Measurements from ENCODE around the gene PRKAR2A. TPM values are rescaled to one million over a fixed set of nuclear protein-coding genes. Genes with fewer than 3 reads are reported as not detected.
"Not testable (repeated sequence)": the region's sequence is repeated elsewhere in the genome, so short reads cannot be mapped to it uniquely, and the experiment has no call there.

PRKAR2A gene
- total RNA-seq, 1 donor from 2014 or later, result 26.6 TPM

DNA sequence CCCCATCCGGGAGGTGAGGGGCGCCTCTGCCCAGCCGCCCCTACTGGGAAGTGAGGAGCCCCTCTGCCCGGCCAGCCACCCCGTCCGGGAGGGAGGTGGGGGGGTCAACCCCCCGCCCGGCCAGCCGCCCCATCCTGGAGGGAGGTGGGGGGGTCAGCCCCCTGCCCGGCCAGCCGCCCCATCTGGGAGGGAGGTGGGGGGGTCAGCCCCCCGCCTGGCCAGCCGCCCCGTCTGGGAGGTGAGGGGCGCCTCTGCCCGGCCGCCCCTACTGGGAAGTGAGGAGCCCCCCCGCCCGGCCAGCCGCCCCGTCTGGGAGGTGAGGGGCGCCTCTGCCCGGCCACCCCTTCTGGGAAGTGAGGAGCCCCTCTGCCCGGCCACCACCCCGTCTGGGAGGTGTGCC lies 113.1 kb downstream of the PRKAR2A start:
- not testable (repeated sequence) for DNase-seq (ENCODE audit: low read depth in 2 of 2)

DNA sequence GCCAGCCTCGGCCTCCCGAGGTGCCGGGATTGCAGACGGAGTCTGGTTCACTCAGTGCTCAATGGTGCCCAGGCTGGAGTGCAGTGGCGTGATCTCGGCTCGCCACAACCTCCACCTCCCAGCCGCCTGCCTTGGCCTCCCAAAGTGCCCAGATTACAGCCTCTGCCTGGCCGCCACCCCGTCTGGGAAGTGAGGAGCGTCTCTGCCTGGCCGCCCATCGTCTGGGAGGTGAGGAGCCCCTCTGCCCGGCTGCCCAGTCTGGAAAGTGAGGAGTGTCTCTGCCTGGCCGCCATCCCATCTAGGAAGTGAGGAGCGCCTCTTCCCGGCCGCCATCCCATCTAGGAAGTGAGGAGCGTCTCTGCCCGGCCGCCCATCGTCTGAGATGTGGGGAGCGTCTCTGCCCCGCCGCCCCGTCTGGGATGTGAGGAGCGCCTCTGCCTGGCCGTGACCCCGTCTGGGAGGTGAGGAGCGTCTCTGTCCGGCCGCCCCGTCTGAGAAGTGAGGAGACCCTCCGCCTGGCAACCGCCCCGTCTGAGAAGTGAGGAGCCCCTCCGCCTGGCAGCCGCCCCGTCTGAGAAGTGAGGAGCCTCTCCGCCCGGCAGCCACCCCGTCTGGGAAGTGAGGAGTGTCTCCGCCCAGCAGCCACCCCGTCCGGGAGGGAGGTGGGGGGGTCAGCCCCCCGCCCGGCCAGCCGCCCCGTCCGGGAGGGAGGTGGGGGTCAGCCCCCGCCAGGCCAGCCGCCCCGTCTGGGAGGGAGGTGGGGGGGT lies 113.7 kb downstream of the PRKAR2A start:
- DNase-seq (ENCODE audit: low read depth in 2 of 2), result not testable (repeated sequence)

DNA sequence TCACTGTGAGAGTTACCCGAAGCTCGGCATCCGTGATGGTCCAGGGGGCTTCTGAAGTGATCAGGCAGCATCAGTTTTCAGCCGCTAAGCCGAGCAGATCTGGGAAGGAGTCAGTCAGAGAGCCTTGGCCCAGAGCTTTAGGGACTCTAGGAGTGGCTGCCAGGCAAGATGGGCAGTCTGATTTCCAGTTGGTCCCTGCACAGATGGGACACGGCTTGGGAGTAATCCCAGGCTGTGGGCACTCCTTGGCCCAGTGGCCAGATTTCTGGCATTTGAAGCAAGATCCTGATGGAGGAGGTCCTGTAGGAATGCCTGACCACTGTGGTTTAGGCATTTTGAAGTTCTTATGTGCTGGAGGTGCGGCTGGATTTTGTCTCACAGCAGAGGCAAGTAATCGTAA lies 120.2 kb downstream of the PRKAR2A start:
- no peak for DNase-seq (ENCODE audit: low read depth in 2 of 2)

DNA sequence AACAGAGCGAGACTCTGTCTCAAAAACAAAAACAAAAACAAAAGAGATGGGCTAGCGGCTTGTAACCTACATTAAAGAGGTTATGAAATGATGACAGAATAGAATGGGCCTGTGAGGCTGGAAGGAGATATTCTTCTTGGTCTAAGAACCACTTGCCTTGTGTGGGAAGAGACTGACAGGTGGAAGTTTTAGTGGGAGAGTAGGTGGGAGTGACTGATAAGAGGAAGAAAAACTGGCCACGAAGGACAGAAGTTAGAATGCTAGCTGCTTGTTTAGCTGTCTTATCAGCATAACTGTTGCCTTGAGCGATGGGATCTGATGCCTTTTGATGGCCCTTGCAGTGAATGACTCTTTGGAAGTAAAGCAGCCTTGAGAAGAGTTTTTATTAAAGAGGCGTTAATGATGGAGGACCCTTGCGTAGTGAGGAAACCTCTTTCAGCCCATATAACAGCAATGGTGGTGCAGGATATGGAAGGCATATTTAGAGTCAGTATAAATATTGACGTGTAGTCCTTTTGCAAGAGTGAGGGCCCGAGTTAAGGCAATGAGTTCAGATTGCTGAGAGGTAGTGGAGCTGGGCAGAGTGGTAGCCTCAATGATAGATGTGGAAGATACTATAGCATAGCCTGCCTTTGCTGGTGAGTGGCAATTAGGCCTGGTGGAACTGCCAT lies 122.4 kb downstream of the PRKAR2A start:
- not testable (repeated sequence) for DNase-seq (ENCODE audit: low read depth in 2 of 2)

DNA sequence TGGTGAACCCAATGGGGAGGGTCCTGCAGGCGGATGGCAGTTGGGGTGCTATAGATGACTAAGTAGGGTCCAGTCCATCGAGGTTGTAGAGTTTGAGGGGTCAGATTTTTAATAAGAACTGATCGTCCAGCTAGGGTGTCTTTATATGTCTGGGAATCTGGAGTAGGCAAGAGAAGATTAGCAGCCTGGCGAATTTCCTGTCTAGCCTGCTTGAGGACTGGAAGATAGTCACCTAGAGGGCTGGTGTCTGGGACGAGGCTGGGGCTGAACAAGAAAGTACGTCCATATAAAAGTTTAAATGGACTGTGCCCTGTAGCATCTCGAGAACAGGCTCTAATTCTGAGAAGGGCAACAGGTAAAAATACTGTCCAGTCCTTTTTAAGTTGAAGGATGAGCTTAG lies 123.9 kb downstream of the PRKAR2A start:
- DNase-seq (ENCODE audit: low read depth in 2 of 2), result no peak

DNA sequence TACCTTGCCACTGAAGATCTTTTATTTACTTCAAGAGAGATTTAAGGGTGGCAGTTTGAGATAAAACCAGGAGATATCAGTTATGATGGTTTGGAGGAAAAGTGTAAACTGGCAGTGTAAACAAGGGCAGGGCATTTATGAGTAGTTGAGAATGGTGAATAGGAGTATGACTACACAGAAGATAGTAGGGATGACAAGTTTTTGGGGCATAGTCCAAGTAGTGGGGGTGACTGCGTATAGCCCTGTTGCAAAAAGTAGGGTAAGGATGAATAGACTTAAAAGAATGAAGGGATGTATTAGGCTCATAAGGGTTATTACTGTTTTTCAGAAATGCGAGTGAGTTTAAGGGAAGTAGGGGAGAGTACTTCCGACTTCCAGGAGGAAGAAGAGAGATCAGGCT lies 124.4 kb downstream of the PRKAR2A start:
- not testable (repeated sequence) for DNase-seq (ENCODE audit: low read depth in 2 of 2)

DNA sequence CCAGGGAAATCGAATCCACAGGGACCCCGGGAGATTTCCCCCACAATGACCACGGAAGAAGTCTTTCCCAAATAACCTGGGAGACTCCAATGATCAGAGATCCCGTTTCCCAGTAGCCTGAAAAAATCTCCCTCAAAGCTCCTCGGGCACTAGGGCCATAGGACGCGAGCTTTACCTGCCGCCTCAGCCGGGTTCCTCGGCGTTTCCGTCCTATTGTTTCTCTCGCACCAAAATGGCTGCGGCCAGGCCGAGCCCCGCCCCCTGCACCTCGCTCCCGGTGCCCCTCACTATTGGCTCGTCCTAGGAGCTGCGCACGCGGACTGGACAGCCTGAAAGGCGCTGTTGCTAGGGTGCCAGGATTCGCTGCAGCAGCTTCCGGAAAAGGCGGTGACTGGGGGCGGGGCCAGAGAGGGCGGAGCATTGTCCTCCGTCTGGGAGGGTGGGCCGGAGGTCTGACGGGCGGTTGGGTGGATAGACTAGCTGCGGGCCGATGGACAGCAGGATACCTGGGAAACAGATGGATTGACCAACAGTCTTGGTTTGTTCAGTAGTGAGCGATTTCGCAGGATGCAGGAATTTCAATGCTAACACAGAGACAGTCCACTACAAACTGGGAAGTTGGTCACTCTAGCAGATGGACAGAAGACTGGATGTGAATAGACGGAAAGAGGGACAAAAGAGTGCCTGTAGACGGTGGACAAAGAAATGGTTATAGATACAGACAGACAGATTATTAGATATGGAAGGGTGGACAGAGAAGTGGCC lies 130.5 kb downstream of the PRKAR2A start, which contains the start of gene IP6K2:
Gene IP6K2 (minus strand): TSS at position 240 of the 765 bp plus-strand sequence. CDS start 21,930 bp downstream, outside the sequence.
- peak; percentile 98 to 99 for DNase-seq (ENCODE audit: low read depth in 2 of 2)

DNA sequence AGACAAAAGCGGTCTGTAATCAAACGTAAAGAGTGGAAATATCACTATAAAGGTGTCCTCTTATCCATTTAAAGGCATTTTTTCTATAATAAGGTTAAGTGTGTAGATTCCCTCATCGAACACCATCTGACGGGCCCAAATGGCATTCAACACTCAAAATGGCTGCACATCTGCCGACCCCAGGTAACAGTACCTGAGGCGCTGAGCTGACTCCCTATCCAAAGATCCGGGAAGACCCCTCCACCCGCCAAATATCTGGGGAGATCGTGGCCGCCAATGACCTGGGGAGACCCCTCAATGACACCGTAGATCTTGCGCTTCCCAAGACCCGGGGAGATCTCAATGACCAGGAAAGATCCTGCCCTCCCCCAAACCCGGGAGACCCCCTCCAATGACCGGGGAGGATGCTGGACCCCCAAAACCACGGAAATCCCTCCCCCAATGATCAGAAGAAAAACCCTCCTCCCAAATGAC lies 131.1 kb downstream of the PRKAR2A start:
- peak; percentile 25 to 45 for DNase-seq (ENCODE audit: low read depth in 2 of 2)

DNA sequence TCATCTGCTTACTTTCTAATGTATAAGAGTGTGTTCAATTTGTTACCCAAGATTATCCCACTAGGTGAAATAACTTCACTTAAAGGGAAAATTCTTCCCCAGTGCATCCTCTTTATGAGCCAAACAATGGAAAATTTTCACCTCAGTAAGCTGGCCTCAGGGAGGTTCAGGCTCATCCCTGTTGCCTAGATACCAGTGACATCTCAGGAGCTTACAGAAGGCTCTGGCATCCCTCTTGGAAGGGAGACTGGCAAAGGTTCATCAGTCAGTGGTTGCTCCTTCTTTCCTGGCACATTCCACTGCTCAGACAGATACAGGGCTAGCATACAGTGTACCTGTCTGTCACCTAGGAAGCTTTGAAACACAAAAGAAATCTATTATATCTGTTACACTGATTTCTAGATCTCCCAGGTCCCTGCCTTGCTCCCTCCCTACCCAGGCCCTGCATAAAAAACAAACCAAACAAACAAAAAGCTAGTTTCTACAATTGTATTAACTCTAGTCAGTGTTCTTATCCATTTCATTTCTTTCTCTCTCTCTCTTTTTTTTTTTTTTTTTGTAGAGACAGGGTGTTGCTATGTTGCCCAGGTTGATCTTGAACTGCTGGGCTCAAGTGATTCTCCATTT lies 132.4 kb downstream of the PRKAR2A start:
- DNase-seq (ENCODE audit: low read depth in 2 of 2), result peak; percentile 47 to 61

DNA sequence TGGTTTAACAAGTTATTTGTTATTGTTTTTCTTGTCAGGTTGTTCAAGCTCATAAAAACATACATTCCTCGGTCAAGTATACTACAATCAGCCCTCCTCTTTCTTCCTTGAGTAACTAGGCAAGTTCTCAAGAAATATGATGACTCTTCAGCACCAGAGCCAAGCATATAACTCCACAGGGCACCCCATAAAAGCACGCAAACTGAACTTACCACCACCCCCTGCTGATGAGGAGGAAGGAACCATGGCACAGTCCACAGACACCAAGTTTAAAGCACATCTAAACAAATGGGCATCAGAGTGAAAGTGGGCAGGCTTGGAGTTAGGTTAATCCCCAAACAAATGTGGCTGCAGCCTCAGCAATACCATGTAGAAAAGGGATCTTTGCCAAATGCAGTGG lies 135.9 kb downstream of the PRKAR2A start:
- no peak for DNase-seq (ENCODE audit: low read depth in 2 of 2)

DNA sequence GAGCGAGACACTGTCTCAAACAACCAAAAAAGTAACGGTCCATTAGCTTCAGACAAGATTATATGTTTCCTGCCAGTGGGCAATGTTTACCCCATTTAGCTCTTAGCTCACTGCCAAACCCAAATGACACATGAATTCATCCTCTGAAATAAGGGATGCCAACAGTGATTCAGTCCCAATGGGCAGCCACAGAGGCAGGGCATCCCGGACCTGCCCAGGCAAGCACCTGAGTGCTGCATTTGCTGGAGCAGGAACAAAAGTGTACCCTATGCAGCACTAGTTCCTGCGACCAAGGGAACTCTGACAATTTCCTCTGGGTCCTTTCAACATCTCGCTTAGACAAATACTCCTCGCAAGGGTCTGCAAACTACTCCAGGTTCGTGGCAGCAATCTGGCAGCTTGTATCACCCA lies 138.6 kb downstream of the PRKAR2A start:
- no peak for DNase-seq (ENCODE audit: low read depth in 2 of 2)

DNA sequence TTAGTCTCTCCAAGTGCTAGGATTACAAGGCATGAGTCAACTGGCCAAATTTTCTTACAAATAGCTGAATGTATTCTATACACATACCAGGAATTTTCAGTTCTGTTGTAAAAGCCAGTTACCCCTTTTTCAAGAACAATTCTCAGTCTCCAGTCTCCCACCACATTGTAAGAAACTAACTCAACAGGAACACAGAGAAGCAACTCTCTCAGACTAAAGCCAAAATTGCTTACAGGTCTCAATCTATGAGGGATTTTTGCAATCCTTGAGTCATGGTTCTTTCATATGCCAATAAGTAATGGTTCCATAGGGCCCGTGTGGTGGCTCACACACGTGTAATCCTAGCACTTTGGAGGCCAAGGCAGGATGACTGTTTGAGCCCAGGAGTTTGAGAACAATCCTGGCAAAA lies 139.2 kb downstream of the PRKAR2A start:
- no peak for DNase-seq (ENCODE audit: low read depth in 2 of 2)

DNA sequence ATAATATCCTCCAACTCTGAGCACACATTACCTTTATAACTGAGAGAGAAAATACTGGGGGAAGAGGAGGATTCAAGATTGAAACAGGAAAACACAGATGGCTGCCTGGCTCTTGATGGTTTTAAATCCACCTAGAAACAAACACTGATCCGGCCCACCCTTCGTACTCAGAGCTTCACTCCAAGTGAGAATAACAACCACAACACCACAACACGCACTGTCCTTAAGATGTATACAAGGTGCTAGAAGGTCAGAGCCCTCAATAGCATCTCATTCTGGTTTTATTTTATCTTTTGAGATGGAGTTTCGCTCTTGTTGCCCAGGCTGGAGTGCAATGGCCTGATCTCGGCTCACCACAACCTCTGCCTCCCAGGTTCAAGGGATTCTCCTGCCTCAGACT lies 140.5 kb downstream of the PRKAR2A start:
- DNase-seq (ENCODE audit: low read depth in 2 of 2), result no peak

DNA sequence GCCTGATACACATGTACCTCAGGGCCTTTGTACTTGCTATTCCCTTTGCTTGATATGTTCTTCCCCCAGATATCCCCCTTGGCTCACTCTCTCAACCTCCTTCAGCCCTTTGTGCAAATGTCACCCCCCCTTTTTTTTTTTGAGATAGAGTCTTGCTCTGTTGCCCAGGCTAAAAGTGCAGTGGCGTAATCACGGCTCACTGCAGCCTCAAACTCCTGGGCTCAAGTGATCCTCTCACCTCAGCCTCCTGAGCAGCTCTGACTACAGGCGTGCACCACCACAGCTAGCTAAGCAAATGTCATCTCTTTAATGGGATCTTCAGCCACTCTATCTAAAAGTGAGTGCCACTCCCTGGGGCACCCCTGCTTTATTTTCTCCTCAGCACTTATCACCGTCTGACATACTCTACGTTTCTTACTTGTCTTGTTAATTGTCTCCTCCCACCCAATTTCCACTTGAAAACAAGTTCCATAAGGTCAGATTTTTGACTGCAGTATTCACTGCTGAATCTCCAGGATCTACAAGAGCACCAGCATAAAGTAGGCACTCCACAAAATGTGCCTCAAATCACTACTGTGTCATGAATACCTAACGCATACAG lies 145.3 kb downstream of the PRKAR2A start:
- no peak for DNase-seq (ENCODE audit: low read depth in 2 of 2)

DNA sequence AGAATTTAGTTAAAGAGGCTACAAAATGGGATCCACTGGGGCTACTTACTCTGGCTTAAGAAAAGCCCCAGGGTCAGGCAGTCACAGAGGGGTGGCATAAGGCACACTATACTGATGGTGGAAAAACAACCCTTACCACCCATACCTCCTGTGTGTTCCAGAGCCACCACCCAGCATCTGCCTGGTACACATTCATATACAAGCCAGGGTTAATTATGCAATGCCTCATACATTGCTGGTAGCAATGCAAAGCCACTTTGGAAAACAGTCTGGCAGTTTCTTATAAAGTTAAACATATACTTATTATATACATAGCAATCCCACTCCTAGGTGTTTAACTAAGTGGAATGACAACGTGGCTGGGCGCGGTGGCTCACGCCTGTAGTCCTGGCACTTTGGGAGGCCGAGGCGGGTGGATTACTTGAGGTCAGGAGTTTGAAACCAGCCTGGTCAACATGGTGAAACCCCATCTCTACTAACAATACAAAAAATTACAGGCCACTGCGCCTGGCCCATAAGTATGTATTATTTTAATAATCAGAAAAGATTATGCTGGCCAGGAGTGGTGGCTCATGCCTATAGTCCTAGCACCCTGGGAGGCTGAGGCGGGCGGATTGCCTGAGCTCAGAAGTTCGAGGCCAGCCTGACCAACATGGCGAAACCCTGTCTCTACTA lies 146.8 kb downstream of the PRKAR2A start:
- no peak for DNase-seq (ENCODE audit: low read depth in 2 of 2)

DNA sequence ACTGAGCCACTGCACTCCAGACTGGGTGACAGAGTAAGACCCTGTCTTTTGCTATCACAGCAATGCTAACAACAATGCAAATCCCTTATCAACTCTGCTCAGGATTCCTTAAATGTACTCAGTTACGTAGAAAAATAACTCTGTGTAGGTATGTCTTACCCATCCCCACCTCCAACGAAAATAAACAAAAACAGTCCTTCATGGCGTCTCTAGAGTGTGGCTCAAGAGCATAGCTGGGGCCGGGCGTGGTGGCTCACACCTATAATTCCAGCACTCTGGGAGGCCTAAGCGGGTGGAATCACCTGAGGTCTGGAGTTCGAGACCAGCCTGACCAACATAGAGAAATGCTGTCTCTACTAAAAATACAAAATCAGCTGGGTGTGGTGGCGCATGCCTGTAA lies 148.8 kb downstream of the PRKAR2A start:
- DNase-seq (ENCODE audit: low read depth in 2 of 2), result no peak

DNA sequence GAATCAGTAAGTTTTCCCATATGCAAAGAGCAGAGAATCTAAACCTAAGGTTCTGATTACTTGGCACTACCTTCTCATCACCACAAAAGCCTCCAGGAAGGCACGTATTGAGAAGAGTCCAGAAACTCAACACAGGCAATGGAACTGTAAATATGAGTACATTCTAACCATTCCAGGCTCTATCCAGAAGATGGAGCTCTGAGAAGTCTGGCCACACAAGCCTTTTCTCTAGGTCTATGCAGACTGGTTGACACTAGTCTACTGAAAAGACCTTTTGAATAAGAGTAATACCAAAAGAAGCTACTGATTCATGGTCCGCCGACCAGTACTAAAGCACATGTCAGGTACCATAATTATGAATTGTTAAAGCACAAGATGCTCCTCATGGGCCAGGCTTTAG lies 149.7 kb downstream of the PRKAR2A start:
- DNase-seq (ENCODE audit: low read depth in 2 of 2), result no peak

DNA sequence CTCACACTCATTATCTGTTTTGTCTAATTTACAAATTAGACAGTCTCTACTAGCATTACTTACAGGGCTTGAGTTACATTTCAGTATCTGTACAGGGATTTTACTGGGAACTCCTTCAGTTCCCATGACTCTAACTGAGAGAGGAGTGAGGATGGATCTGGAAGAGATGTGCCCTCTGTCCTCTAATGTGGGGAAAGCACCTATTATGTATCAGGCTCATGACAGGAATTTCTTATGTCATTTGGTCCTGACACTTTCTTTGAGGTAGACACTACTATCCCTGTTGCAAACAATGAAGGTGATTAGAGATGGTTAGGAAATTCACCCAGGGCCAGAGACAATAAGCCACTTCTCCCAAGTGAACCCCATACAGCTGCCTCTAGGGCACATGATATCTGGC lies 151.1 kb downstream of the PRKAR2A start:
- no peak for DNase-seq (ENCODE audit: low read depth in 2 of 2)

Measured in lung microvascular endothelial cell (primary cell).